GM18508 (cell line): Measurements from ENCODE around the gene PRSS33.

Source experiments
- ATAC-seq: cut with Tn5 transposase; IDR thresholded peaks from one replicate; pipeline ENCODE4 v1.9.1; 2021; ENCODE audit warnings: moderate number of reproducible peaks; ENCODE audit not compliant: insufficient read depth, unreplicated experiment

The PRSS33 gene

DNA sequence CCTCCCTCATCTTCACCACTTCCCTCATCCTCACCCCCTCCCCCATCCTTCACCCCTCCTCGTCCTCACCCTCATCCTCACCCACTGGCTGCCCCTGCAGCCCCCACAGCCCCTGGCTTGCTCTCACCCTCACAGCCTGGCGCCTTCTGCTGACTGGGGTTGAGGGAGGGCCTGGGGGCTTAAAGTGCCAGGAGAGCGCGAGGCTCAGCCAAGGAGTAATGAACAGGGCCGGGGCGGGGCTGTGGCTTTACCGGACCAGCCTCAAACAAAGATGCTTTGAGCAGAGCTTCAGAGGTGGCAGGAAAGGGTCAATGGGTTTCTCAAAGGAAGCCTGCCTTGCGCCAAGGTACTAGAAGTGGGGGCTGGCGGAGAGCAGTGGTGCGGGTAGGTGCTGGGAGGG is at the start of gene PRSS33:
Gene PRSS33, minus strand, starts transcription at position 155 of the 400 bp plus-strand sequence. CDS start 1,013 bp downstream, outside the sequence.
- no peak for ATAC-seq

- ATAC-seq = no peak
These were observed 49.5 kb upstream of the PRSS33 start for GRCh38 chr16:2836646-2837508.

DNA sequence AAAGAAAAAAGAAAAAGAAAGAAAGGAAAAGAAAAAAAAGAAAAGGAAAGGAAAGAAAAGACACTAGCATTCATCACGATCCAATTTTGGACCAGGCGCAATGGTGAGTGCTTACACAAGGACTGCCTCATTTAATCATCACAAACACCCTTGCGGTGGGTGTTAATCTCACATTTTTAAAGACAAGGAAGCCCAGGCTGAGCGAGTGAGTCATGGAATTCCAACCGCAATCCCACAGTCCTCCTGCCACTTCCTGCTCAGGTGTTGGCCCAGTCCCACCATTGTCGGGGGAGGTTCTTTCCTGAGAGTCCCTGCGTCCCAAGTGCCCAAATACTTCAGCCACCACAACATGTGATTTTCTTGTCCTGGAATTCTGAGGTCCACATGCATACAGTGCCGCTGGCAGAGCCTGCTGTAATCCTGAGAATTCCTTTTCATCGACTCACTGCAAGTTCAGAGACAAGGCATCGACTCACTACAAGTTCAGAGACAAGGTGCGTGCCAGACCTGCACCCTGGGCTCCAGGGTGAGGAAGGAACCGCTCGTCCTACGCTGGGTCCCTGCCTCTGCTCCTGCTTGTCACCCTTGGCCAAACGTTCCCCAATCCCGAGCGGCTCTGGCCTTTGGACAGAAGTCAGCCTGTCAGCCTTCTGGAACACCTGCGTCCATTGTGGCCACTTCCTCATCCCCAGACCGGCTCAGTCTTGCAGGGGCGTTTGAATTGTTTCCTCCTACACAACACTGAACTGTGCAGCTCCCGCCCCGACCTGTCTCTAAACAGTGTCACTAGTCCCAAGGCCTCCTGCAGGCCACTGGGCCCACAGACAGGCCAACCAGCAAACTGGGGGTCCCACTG is 48.5 kb upstream of the PRSS33 start:
- no peak for ATAC-seq

DNA sequence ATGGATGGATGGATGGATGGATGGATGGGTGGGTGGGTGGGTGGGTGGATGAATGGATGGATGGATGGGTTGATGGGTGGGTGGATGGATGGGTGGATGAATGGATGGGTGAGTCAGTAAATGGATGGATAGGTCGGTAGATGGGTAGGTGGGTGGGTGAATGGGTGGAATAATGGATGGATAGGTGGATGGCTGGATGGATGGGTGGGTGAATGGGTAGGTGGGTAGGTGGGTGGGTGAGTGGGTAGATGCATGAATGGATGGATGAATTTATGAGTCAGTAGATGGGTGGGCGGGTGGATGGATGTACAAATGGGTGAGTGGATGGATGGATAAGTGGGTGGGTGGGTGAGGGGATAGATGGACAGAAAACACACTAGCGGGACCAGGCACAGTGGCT is 47.6 kb upstream of the PRSS33 start:
- ATAC-seq = no peak

DNA sequence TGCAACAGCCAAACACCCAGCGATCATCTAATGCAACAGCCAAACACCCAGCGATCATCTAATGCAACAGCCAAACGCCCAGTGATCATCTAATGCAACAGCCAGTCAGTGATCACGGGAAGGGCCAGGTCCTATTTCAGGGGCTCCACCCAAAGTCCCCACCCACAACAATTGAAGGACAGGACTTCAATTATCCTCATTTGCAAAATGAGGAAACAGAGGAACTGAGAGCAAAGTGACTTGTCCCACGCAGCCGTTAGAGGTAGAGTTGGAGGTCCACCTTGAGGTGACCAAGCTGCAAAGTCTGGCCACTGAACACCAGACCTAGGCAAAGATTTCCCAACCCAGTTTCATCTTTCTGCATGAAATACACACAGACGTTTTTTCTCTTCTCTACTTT is 46.4 kb upstream of the PRSS33 start:
- ATAC-seq = no peak

- ATAC-seq = no peak
These were observed 43.8 kb upstream of the PRSS33 start for GRCh38 chr16:2831203-2831602.

DNA sequence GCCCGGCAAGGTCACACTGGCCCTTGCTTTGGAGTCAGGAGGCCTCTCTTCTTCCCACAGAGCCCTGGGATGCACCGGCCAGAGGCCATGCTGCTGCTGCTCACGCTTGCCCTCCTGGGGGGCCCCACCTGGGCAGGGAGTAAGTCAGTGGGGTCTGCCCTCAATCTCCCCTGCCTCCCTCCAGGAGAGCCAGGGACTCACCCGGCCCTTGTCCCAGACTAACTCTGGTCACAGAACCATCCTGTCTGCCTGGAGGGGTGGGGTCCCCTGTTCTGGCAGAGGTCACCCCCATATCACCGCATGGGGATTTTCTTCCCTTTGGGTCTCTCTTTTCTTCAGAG is 43.0 kb upstream of the PRSS33 start:
- no peak for ATAC-seq

DNA sequence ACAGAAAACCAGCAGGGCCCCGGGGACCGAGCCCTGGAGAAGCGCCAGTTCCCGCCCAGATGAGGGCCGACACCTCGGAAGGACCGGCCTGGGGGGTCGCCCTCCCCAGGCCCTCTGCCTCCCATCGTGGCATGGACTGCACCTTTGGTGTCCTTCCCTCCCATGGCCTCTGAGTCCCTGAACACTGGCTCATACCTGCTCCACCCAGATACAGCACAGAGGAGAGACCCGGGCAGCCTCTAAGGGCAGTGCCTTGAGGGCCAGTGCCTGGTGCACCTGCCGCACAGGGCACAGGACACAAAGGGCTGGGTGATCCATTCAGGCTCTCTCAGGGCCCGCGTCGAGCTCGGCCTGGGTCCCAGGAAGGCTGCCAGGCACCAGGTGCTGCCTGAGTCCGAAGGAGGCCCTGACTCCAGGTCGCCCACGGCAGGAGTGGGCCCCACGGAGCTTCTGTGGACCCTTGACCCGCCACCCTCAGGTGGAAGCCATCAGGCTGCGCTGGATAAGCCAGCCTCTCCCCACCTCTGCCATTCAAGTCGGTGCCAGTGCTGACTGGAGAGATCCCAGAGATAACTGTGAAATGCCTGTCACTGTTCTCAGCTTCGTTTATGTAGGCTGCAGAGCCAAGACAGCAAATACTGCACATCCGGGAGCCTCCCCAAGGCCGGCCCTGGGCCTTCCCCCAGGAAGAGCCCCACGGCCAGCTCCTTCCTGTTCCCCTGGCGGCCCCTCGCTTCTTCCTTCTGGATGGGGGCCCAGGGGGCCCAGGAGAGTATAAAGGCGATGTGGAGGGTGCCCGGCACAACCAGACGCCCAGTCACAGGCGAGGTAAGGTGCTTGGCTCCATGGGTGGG is 42.4 kb upstream of the PRSS33 start, which contains the start of gene ZG16B:
Gene ZG16B, plus strand, starts transcription at position 803 of the 854 bp plus-strand sequence. CDS start 139 bp downstream, outside the sequence.
- ATAC-seq = no peak

DNA sequence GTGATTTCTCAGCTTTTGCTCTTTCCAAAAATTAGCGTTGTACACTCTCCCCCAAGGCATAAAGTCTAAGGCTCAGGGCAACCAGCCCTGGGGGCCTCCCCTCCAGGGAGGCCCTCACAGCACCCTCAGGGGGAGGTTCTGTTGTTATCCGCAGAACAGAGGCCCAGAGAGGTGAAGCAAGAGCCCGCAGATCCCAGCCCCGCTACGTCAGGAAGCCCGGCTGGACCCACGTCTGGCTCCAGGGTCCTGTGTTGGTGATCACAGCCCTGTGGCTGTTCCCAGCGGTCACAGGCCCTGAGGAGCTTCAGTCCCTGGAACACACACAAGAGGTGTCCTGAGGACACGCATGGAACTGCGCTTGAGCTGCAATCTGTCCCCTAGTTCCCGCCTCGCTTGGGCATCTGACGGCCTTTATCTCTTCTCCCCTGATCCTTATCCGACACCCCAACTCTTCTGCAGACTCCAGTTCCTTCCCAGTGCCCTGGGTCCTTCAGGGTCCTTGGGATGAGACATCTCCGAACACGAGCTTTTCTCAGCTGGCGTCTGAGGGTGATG is 41.6 kb upstream of the PRSS33 start:
- ATAC-seq = no peak

DNA sequence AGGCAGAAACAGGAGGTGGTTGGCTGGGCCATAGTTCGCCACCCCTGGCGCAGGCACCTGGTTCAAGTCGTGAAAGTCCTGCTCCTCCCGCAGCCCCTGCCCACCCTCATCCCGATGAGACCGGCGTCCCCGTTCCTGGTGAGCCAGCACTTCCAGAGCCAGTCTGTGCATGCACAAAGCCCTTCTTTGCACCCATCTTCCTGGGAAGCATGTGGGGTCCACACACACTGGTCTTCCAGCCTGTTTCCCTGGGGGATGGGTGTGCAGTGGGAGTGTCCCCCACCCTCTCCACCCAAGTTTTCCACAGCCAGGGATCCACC is 41.1 kb upstream of the PRSS33 start:
- ATAC-seq = no peak

DNA sequence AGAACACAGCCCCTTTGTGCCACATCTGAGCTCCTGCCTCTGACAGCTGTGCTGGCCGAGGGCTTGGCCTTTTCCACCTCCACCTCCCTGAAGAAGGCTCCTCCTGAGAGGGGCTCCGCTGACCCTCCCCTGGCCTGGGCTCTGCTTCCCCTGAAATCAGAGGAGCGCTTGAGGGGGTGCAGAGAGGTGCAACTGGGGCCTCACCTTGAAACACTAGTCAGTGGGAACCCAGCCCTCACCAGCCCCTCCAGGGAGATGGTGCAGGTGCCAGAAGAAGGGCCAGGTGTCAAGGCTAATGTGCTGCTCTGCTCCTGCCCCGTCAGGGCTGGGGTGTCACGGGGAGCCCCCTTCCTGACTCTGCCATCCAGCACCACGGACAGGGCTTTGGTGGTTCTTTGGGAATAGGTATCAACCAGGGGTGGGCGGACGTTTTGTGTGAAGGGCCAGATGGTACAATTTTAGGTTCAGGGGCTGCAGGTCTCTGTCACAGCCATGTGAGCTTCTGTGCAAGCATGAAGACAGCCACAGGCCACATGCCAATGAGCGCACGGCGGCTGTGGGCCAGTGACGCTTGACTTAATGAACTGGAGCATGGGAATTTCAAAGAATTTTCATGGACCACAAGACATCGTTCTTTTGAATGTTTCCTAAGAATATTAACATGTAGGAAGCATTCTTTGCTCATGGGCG is 40.6 kb upstream of the PRSS33 start:
- no peak for ATAC-seq

GRCh38 chr16:2827374-2827791 is 40.0 kb upstream of the PRSS33 start:
- no peak for ATAC-seq

- no peak for ATAC-seq
These were observed 39.4 kb upstream of the PRSS33 start for GRCh38 chr16:2826591-2827373.

- no peak for ATAC-seq
These were observed 38.5 kb upstream of the PRSS33 start for GRCh38 chr16:2825906-2826305.

DNA sequence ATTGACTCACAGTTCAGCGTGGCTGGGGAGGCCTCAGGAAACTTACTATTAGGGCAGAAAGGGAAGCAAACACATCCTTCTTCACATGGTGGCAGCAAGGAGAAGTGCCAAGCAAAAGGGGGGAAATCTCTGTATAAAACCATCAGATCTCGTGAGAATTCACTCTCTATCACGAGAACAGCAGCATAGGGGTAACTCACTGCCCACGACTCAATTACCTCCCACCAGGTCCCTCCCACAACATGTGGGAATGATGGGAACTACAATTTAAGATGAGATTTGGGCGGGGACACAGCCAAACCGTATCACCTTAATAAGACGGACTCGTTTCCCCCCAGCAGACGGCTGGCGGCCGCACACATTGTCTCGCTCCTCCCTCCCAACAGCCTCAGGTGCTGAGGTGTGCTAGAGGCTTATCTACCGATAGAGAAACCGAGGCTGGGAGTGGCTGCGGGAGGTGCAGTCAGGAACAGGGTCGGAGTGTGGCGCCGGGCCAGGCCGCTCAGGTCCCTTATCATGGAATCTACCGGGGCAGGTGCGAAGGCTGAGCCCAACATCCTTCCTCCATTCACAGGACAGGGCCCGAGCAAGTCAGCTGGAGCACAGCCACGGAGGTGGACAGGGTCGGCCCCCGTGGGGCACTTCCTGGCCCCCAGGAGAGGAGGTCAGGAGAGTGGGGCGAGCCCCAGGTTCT is 37.8 kb upstream of the PRSS33 start:
- no peak for ATAC-seq

DNA sequence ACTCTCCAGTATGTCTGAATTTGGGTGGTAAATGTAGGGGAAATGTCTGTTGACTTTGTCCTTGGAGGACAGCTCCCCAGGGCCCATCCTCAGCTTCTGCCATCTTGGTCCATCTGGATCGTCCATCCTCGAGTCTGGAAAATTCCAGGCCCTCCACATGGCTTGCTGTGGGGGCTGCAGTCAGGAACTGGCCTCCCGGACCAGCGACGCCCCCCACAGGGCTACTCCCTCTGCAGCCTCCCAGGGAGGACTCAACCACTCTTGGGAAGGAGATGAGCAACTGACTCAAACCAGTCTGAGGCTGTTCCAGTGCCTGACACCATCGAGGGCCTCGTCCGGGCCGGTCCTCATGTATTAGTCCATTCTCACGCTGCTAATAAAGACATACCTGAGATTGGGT is 37.3 kb upstream of the PRSS33 start:
- no peak for ATAC-seq

- no peak for ATAC-seq
These were observed 35.1 kb upstream of the PRSS33 start for GRCh38 chr16:2822496-2822895.

GRCh38 chr16:2822158-2822495 is 34.8 kb upstream of the PRSS33 start:
- ATAC-seq = no peak
